Measurements from ENCODE around the gene ADCY5.

Gene ADCY5

DNA sequence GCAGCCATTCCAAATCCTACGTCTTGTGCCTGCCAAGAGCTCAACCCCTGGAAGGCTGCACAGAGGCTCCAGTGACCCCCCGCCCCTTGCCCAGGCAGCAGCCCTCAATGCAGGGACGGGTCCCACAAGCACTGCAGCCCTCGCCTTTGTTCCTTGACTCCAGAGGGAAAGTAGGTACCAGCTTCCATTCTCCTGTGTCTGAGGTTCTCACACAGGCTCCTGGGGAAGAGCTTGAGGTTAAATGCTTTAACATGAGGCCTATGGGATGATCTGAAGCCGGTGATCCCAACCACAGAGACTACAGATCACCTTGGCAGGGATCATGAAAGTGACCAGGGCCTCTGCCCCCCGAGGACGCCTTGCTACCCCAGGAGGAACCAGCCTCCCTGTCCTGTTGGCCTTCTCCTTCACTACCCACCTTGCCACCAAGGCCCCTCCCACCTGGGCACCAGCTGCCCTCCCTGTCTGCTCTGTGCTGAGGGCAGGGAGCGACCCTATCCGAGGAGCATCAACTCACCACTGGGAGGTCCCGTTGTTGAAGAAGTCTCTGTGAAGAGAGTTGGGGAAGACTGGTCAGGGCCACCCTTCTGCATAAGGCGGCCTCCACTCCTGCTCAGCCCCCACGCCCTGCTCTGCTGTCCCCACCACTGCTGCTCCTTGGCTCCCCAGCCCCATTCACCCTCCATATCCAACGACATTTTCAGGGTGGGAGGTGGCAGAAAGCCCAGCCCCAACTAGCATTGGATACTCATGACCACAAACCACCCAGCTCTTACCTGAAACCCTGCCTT lies 151.9 kb downstream of the ADCY5 start:
- no peak for DNase-seq

DNA sequence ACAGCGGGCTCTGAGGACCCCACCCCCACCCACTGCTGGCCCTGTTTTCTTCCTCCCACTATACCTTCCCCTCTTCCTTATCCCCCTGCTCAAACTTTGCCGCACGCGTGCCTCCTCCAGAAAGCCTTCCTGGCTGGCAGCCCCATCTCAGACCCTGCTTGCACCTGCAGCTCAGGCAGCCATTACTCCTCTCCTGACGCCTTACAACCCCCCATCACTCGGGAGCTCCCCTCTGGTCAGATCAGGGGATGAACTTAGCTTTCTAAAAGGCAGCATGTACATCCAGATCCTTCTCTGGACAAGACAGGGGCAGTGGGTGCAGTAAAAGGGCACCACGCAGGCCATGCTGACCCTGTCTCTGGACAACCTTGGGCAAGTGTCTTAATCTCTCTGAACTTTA lies 152.6 kb downstream of the ADCY5 start:
- no peak for DNase-seq

DNA sequence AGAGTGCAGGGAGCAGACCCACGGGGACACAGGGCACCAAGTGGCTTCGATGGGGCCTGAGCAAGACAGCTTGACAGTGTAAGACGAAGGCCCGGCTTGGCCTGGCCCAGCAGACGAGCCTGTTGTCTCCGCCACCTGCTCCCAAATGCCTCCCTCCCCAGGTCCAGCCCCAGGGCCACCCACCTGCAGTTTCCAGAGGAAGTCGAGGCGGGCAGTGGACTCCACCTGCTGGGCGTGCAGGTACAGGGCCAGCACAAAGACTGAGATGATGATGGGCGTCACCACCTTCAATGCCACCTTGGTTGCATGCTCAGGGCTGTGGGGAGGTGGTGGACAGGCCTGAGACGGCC lies 153.0 kb downstream of the ADCY5 start:
- DNase-seq: no peak

DNA sequence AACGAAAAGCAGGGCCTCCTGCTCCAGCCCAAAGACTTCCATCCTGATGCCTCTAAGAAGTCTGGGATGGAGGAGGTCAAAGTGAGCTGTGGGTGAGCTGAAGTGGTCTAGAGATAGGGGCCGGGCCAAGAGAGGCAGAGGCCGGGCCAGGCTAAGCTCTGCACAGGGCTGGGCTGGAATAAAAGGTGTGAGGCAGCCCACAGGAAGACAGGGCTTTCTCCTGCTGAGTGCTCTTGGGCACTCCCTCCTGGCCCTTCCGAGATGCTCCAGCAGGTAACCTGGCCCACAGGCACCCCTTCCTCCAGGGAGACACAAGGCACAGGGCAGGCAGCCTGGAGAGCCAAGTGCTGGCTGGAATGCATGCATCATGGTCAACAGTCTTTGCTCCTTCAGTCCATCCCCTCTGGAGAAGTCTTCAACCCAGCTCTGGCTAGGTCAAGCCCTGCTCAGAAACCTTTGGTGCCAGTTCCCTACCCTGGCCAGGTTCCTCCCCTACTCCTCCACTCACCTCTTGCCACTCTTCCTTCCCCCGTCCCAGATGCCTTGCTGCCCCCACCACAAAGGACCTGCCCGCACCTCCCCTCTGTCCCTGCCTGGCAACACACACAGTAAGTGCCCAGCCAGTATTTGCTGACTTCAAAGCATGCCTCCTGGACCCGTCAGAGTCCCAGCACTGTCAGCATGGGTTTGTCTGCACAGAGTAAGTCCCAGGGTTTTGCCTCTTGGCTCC lies 153.6 kb downstream of the ADCY5 start:
- no peak for DNase-seq

DNA sequence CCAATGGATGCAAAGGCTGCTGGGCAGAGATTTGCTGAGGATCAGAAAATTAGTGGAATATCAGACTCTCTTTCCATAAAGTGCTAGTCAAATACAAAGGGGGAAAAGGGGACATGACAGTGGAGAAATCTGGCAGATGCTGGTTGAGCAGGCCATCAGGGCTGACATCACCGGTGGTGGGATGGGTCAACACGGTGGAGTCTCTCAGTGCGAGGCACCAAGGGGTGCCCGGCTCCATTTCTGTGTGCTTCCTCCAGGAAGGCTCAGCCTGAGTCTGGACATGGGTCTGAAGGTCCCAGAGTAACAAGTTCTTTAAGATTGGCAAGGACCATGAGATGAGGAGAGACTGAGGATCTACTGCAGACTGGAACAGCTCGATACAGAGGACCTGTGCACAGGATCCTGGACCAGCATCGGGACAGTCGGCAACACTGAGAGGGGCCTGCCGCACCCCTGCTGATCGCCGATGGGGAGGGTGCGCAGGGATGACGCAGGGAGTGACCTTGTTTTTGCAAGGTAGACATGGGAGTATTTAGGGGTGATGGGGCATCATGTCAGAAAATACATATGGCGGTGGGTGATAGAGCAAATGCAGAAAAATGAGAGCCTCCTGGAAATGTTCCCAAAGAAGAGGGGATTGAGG lies 154.5 kb downstream of the ADCY5 start:
- DNase-seq: no peak

DNA sequence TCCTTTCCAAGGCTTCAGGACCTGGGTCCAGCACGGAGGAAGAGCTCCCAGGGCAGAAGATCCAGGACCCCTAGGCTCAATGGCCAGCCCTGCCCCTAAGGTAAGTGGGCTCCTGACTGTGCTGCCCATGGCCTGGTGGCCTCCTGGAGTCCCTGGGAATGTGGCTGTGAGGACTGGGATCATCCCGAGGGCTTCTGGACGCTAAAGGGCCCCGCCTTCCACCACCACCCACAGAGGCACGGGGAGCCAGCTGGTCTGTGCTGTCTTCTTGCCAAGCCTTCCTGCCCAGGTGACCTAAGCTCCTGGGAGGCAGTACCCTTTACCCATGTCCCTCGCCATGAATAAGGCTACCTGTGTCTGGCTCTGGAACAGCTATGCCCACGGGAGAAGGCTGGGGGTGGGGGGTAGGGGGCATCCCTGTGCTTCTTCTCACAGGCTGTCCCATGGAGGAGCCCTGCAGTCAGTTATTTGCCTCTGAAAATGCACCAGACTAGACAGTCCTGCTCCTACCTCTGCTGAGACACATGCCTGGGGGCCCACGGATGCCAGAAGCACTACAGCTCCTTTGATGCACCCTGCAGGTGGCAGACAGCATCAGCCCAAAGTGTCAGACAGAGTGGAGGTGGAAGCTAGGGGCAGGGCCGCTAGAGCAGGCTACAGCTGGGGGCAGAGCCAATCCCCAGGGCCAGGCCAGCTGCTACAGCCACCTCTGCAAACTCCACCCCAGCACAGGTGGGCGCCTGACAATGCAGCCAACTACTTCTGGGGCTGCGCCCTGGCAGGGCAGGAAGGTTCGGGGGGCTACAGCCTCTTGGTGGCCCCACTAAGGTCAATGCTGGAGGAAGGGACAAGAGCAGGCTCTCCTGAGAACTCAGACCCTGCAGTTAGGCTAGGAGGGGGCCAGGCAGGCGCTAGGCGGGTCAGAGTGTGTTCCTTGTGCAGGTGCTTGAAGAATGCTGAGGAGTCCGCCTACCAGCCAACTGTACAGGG lies 156.3 kb downstream of the ADCY5 start:
- no peak for DNase-seq

DNA sequence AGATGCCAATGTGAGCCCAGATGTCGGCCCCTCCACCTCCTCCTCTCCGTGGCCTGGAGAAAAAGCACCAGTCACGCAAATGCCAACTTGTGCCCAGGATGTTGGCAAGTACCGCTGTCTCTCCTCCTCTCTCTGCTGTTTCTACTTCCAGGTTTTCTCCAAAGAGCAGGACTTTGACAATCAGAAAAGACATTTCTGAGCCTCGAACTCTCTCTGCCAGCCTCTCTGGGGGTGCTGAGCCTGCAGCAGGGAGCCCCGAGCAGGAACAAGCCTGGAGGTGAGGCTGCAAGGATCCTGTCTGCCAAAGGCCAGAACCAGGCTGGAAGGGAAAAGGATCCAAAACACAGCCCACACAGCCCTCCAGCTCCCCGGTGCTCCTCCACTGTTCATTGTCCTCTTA lies 157.5 kb downstream of the ADCY5 start:
- no peak for DNase-seq

DNA sequence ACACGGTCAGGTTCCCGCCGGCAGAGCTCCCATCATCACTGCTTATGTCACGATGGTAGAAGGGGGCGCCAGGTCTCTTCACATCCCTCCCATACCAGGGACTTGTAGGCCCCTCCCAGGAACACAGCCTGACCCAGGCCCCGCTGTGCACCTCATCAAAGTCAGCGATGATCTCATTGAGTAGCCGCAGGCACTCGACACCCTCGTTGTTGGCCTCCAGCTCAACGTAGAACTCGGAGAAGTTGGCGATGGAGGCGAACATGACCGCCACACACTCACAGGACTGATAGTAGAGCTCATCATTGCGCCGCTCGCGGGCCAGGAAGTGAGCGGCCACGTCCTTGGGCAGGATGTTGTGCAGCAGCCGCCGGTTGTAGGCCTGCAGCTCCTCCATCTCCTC lies 157.9 kb downstream of the ADCY5 start:
- no peak for DNase-seq

DNA sequence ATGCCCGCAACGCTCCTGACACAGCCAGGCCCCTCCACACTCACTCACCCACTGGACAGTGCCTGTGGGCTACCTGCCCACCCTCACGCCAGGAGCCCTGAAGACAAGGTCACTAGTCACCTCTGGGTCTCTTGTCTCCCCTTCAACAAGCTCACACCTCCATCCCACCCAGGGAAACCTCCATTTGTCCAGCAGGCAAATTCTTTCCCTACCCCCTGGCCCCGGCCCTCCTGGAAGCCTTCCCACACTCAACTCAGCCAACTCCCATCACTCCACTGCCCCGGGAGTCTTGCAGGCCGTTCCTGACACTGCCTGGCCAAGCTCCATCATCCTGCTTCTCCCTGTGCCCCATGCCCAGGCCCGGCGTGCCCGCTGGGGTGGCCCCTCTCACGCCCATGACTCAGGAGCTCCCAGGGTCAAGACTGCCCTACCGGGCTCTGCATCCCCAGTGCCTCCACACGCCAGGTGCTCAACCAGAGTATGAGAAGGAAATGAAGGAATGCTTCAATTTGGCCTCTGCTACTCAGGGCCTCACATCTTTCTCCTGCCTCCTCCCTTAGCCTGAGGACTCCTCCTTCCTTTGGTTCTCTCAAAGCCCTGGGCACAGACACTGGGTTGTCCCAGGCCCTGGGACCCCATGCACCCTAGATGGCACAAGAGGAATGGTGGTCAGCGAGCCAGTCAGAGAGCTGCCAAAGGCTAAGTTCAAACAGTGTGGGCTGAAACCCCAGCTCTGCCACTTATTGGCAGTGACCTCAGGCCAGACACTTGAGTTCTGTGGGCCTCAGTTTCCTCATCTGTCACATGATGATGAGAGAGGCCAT lies 158.6 kb downstream of the ADCY5 start:
- DNase-seq: no peak

DNA sequence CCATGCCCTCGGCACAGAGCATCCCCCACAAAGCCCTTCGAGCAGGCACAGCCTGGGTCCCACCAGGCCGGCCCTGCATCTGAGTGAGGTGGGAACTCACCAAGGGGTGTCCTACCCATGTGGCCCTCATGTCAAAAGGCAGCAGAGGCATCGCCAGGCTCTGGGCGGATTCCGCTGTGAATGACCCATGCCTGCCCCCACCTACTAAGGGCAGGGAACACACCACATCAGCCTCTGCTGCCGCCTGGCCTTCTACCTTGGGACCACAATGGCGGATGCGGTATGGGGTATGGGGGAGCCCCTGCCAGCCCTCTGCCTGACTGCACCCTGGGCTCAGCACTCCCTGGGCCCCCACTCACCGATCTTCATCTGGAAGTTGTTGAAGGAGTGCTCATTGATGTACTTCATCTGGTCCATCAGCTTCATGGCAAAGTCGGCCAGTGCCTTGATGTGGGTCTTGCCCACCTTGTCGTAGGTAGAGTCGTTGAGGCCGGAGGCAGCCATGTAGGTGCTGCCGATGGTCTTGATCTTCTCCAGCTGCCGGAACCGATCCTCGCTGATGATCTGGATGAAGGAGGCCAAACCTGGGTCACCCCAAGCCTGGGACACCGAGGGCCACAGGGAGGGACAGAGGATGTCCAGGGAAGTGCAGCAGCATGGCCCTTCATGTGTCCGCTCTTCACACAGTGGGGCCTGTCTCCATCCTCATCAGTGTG lies 159.3 kb downstream of the ADCY5 start:
- no peak for DNase-seq

DNA sequence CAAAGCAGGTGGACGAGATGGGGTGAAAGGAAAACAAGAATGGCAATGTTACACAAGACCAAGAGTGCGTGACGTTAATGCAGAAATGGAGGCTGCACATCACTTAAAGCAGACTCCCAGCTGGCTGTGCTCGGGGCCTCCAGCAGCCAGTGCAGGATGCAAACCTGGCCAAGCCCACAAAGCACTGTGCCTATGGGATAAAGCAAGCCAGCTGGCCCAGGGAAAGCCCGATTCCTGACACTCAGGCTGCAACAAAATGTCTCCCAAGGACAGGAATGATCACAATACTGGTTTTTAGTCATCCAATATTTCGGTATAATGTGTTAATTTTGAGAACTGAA lies 161.0 kb downstream of the ADCY5 start:
- DNase-seq: no peak

DNA sequence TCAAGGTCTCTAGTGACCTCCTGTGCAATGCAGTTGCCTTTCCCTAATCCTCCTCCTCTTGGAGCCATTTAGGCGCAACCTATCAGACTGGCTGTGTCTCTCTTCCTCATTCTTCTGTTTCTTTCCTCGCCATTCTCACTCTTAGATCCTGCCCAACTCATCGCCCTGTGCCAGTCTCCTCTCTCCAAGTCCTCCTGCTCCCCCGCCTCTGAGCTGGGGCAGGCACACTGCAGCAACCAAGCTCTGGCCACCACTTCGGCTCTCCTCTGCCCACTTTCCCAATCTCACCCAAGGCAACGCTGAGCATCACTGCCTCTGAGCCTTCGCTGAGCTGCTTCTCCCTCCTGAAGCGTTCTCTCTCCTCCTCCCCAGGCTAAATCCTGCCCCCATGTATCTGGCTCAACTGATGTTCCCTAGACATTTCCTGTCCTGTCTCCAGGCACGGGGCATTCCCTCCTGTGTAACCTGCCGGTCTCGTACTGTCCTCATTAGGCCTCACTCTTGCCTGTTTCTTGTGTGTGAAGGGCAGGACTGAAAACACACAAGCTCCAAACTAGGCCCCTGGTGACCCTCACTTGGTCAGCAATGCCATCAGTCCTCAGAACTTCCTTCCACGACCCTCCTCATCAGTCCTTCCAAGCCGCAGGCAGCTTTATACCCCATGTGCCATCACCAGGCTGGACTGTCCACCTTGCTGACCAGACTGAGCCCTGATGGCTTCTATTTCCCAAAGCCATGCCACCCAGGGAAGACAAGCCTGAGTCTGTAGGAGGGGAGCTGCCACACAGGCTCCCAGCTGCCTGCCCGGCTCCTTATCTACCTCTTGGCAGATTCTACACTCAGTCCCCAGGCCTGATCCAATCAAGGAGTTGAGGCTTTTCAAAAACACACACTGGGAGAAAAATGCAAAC lies 161.6 kb downstream of the ADCY5 start:
- no peak for DNase-seq

DNA sequence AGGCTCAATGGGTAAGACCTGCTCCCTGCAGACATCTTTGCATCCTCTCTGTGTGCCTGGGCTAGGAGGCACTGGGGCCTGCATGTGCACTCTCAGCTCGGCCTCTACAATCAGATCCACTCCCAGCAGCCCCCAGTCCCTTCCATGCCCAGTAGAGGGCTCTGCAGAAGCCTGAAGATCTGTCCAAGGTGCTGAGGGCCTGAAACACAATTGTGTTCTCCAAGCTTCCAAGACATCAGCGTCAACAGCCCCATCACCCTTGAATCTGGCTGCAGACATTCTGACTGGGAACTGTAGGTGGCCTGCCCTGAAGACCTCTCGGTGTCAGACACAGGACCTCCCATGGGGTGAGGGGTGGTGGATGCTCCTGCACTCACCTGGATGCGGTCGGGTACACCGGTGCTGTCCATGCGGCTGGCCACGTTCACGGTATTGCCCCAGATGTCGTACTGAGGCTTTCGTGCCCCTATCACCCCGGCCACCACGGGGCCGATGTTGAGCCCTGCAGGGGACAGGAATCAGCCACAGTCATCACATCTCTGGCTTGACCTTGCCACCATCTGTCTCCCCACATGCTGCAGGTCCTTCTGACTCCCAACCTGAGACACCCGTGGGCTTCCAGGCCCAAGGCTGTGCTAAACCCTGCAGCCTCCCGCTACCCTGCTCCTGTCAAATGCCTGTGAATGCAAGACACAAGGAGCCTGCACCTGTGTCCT lies 162.4 kb downstream of the ADCY5 start:
- DNase-seq: peak; percentile 9 to 53

DNA sequence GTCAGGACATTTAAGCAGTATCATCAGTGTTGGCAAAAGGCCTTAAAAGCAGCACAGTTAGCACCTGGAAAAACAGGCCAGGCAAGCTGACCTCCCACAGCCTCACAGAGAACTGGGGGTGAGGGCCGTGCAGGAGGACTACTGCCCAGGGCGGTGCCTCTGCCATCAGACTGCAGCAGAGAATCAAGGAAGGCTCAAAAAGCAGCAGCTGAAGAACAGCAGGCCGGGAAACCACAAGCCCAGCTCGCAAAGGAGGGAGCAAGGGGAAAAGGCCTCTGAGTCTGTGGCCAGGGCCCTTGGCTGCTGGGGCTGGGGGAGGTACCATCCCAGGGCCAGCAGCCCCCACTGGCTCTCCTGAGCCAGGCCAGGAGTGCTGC lies 163.0 kb downstream of the ADCY5 start:
- no peak for DNase-seq

DNA sequence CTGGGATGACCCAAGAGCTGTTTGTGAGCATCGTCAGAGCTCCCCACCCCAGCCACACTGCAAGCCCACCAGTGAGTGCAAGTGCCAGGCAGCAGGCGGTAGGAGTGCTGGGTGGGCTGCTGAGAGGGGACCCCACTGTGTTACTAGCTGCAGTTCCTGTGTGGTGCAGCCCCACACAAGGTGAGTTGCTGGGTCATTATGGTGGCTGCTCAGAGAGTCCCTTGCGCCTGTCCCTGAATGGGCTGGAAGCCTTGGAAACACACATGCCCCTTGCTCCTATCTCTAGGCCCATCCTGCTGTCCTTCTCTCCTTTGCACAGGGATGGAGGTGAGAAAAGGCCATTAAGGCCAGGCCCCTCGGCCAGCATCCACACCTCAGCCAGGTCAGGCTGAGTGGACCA lies 163.4 kb downstream of the ADCY5 start:
- DNase-seq: no peak

DNA sequence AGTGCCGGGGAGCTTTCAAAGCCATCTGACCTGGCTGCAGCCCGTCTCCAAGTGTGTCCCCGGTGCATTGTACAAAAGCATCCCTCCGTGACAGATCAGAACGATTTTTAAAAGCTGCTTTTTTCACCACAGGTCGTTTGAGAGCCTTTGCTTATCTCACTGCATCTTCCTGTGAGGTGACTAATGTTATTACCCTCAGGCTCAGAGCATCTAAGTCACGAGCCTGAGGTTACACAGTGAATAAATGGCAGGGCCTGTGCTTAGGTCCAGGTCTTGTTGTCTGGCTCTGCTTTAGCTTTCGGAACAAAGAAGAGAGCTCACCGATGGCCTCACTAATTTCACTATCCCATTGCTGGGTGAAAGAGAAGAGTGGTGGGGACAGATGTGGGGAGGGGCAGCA lies 163.8 kb downstream of the ADCY5 start:
- no peak for DNase-seq

DNA sequence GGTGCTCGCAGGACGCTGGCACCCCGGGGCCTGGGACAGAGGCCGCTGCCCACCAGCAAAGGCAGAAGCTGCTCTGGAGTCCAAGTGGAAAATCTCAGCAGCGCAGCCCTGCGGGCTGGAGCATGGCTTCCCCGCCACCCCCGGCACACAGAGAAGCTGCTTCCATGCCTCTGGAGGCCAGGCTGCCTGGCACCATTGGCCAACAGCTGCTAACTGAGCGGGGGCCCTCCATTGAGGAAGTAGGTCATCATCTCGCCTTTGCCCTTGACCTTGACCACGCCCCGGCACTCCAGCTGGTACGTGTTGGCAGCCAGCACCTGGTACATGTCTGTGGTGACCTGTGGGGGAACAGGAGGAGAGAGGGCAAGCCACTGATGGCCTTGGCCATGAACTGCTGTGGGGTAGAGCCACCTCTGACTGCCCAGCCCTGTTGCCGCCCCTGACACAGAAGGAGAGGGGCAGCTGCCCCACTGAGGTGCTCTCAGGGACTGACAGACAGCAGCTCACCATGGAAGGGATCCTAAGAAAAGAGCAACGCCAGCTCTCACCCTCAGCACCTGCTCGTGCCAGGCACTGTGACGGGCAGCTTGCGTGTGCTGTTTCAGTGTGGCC lies 164.4 kb downstream of the ADCY5 start:
- no peak for DNase-seq

DNA sequence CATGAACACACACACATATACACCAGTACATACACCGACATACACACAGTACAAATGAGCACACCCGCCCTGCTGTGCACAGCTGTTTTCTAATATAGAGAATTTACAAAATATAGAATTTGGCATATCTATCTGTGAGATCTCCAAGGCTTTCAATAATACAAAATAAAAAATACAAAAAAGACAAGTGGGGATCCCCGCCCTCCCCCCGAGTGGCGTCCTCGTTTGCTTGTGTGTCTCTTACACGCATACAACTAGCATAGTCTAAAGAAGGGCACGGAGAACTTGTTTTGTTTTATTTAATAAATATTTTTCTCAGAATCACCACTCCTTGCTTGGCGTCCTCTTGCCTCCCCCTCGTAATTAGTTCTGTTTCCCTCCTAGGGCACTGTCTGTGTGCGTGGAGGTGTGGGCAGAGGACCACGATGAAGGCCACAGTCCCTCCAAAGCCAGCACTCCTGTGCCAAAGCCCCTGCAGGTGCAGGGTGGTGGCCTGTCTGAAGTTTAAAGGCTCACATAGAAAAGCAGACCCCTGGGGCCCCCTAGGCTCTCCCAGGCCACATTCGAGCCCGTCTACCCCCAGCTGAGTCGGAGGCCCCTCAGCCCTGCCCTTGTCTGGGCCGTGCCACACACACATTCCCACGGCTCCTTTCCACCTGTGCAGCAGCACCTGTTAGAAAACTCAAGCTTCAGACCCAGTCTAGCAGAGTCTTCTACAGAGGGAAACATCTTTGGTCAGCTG lies 165.1 kb downstream of the ADCY5 start:
- DNase-seq: no peak

DNA sequence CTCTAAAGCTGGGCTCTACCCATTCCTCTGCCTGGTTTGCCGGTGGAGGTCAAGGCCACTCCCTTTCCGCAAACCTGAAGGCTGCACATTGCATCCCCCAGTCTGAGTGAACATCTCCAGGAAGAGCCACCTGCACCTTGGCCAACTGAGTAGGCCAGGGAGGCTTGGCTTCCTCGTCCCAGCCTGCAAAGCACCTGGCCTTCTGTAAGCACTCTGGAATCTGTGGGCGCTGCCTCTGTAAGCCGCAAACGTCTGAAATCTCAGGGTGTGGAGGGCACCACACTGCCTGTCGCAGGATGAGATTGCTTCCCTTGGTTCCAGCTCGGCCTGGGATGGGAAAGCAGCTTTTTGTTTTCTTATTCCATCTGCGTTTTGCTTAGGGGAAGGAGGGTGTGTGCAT lies 165.8 kb downstream of the ADCY5 start:
- DNase-seq: no peak

All from SW 1271 (cell line).